ENCODE data around the gene SLC25A47. TPM values are rescaled to one million over a fixed set of nuclear protein-coding genes. Genes with fewer than 3 reads are reported as not detected.

The SLC25A47 gene
- total and polyA plus RNA-seq, 2 experiments from 2014 or later: not detected

GRCh38 chr14:100321473-100322137 lies 1.5 kb upstream of the SLC25A47 start:
- H3K27ac ChIP-seq: no peak overlapping the region

GRCh38 chr14:100322138-100322957 lies 791 bp upstream of the SLC25A47 start:
- H3K79me2 ChIP-seq (ENCODE audit: insufficient read depth): no peaks in the 10 kb centered on the region
- no peak overlapping the region for H3K4me2 ChIP-seq (ENCODE audit: unreplicated experiment)
- H2AFZ ChIP-seq: no peak overlapping the region
- no peaks in the 10 kb centered on the region for H3K27me3 ChIP-seq (replicated peaks; ENCODE audit: insufficient read depth)
- 70 to 75% methylated on average over 13 to 15 of the region's 15 CpGs for WGBS, 2 experiments (ENCODE audit: low coverage in 1 of 2, low lambda C conversion rate in 2 of 2, missing lambda C conversion rate in 2 of 2)
- H3K4me3 ChIP-seq: no peak overlapping the region
- no peak for DNase-seq
- no peaks in the 10 kb centered on the region for H3F3A ChIP-seq (ENCODE audit: insufficient read depth)
- no peaks in the 10 kb centered on the region for H3K36me3 ChIP-seq (ENCODE audit: low read depth)
- in situ Hi-C loops (cut with MboI): no loop called here
- TF ChIP-seq EZH2phosphoT487 (IDR thresholded peaks at IDR 0.05; ENCODE audit: insufficient read depth, low read depth): no peak
- no peaks in the 10 kb centered on the region for H3K9me2 ChIP-seq (ENCODE audit: insufficient read depth)
- H3K9me3 ChIP-seq (ENCODE audit: low read depth): no peaks in the 10 kb centered on the region
- no peaks in the 10 kb centered on the region for H3K4me1 ChIP-seq (ENCODE audit: insufficient read depth)
- no peak overlapping the region for H3K9ac ChIP-seq
- H3K27ac ChIP-seq: no peak overlapping the region
- no peaks in the 10 kb centered on the region for H4K20me1 ChIP-seq (ENCODE audit: insufficient read depth)

More at GRCh38 chr14:100321473-100322137, 1.5 kb upstream of the SLC25A47 start:
- Histone ChIP-seq H3K9me2 (ENCODE audit: insufficient read depth) (no peaks in the 10 kb centered on the region), H3K4me3 (no peak overlapping the region), H3K9ac (no peak overlapping the region), H3K79me2 (ENCODE audit: insufficient read depth) (no peaks in the 10 kb centered on the region), H3K4me2 (ENCODE audit: unreplicated experiment) (no peak overlapping the region), H3K27me3 (replicated peaks; ENCODE audit: insufficient read depth) (no peaks in the 10 kb centered on the region), H3F3A (ENCODE audit: insufficient read depth) (no peaks in the 10 kb centered on the region), H3K36me3 (ENCODE audit: low read depth) (no peaks in the 10 kb centered on the region), H4K20me1 (ENCODE audit: insufficient read depth) (no peaks in the 10 kb centered on the region), H3K4me1 (ENCODE audit: insufficient read depth) (no peaks in the 10 kb centered on the region), H2AFZ (no peak overlapping the region), H3K9me3 (ENCODE audit: low read depth) (no peaks in the 10 kb centered on the region)
- WGBS, 2 experiments (ENCODE audit: low coverage in 1 of 2, low lambda C conversion rate in 2 of 2, missing lambda C conversion rate in 2 of 2): 80 to 87% methylated on average over 9 of the region's 9 CpGs
- in situ Hi-C loops (cut with MboI): no loop called here
- no peak for DNase-seq
- TF ChIP-seq EZH2phosphoT487 (IDR thresholded peaks at IDR 0.05; ENCODE audit: insufficient read depth, low read depth): no peak
- TF ChIP-seq EZH2 (IDR thresholded peaks at IDR 0.05; ENCODE audit: insufficient read depth, poor library complexity, severe bottlenecking): no peak

- no peaks in the 10 kb centered on the region for H3F3A ChIP-seq (ENCODE audit: insufficient read depth)
- H3K79me2 ChIP-seq (ENCODE audit: insufficient read depth): no peaks in the 10 kb centered on the region
- H3K4me1 ChIP-seq (ENCODE audit: insufficient read depth): no peaks in the 10 kb centered on the region
- H3K9ac ChIP-seq: no peak overlapping the region
- H2AFZ ChIP-seq: no peak overlapping the region
- DNase-seq: no peak
- H3K9me2 ChIP-seq (ENCODE audit: insufficient read depth): no peaks in the 10 kb centered on the region
- H3K4me3 ChIP-seq: no peak overlapping the region
- H3K27me3 ChIP-seq (replicated peaks; ENCODE audit: insufficient read depth): no peaks in the 10 kb centered on the region
- no peaks in the 10 kb centered on the region for H3K36me3 ChIP-seq (ENCODE audit: low read depth)
- no peak overlapping the region for H3K27ac ChIP-seq
- 66 to 71% methylated on average over 8 of the region's 8 CpGs for WGBS, 2 experiments (ENCODE audit: low coverage in 1 of 2, low lambda C conversion rate in 2 of 2, missing lambda C conversion rate in 2 of 2)
- TF ChIP-seq EZH2phosphoT487 (IDR thresholded peaks at IDR 0.05; ENCODE audit: insufficient read depth, low read depth) (no peak), EZH2 (IDR thresholded peaks at IDR 0.05; ENCODE audit: insufficient read depth, poor library complexity, severe bottlenecking) (no peak)
- no peaks in the 10 kb centered on the region for H4K20me1 ChIP-seq (ENCODE audit: insufficient read depth)
- no peak overlapping the region for H3K4me2 ChIP-seq (ENCODE audit: unreplicated experiment)
- H3K9me3 ChIP-seq (ENCODE audit: low read depth): no peaks in the 10 kb centered on the region
- in situ Hi-C loops (cut with MboI): no loop called here
Observed at GRCh38 chr14:100323942-100324307, 786 bp downstream of the SLC25A47 start.

GRCh38 chr14:100325231-100325632 lies 2.1 kb downstream of the SLC25A47 start:
- H3K79me2 ChIP-seq (ENCODE audit: insufficient read depth): no peaks in the 10 kb centered on the region
- H3K9ac ChIP-seq: no peak overlapping the region
- no peaks in the 10 kb centered on the region for H3K9me2 ChIP-seq (ENCODE audit: insufficient read depth)
- in situ Hi-C loops (cut with MboI): no loop called here
- TF ChIP-seq EZH2 (IDR thresholded peaks at IDR 0.05; ENCODE audit: insufficient read depth, poor library complexity, severe bottlenecking) (no peak), EZH2phosphoT487 (IDR thresholded peaks at IDR 0.05; ENCODE audit: insufficient read depth, low read depth) (no peak)
- H2AFZ ChIP-seq: no peak overlapping the region
- no peak overlapping the region for H3K4me2 ChIP-seq (ENCODE audit: unreplicated experiment)
- 65 to 66% methylated on average over 15 to 17 of the region's 17 CpGs for WGBS, 2 experiments (ENCODE audit: low coverage in 1 of 2, low lambda C conversion rate in 2 of 2, missing lambda C conversion rate in 2 of 2)
- H3K36me3 ChIP-seq (ENCODE audit: low read depth): no peaks in the 10 kb centered on the region
- H3K27ac ChIP-seq: no peak overlapping the region
- no peaks in the 10 kb centered on the region for H3K9me3 ChIP-seq (ENCODE audit: low read depth)
- no peak overlapping the region for H3K4me3 ChIP-seq
- H3F3A ChIP-seq (ENCODE audit: insufficient read depth): no peaks in the 10 kb centered on the region
- no peaks in the 10 kb centered on the region for H4K20me1 ChIP-seq (ENCODE audit: insufficient read depth)
- DNase-seq: no peak
- H3K4me1 ChIP-seq (ENCODE audit: insufficient read depth): no peaks in the 10 kb centered on the region
- no peaks in the 10 kb centered on the region for H3K27me3 ChIP-seq (replicated peaks; ENCODE audit: insufficient read depth)
